OCI-LY1 (cell line): ENCODE results near the gene ZC3H15.
"Not testable (repeated sequence)": the region's sequence is repeated elsewhere in the genome, so short reads cannot be mapped to it uniquely, and the experiment has no call there.

Experiments used
- H2AFZ ChIP-seq: fragments of 200-600 bp; sonication (generic), shearing (Covaris generic); 2 replicates; pipeline ENCODE4 v1.6.0; 2014; ENCODE audit warnings: antibody characterized with exemption, mild to moderate bottlenecking, low read length
- H3F3A ChIP-seq: fragments of 200-600 bp; sonication (generic), shearing (Covaris generic); 2 replicates; pipeline ENCODE4 v1.6.0; 2014; ENCODE audit warnings: mild to moderate bottlenecking, antibody characterized with exemption, low read length, moderate library complexity; ENCODE audit not compliant: insufficient read depth
- H3K27ac ChIP-seq: fragments of 200-600 bp; sonication (generic); 2 replicates; pipeline ENCODE4 v1.5.1; 2014; ENCODE audit warnings: low read length, mixed run types, mild to moderate bottlenecking, low read depth; ENCODE audit not compliant: poor library complexity, severe bottlenecking
- H3K27me3 ChIP-seq: fragments of 200-600 bp; sonication (generic); 2 replicates; pipeline ENCODE4 v1.6.0; 2014; ENCODE audit warnings: antibody characterized with exemption, mild to moderate bottlenecking, low read length, moderate library complexity; ENCODE audit not compliant: insufficient read depth
- H3K36me3 ChIP-seq: fragments of 200-600 bp; sonication (generic); 2 replicates; pipeline ENCODE4 v1.6.1; 2014; ENCODE audit warnings: mild to moderate bottlenecking, antibody characterized with exemption, low read length, moderate library complexity, mixed read lengths; ENCODE audit not compliant: insufficient read depth
- H3K4me1 ChIP-seq: fragments of 200-600 bp; sonication (generic); 2 replicates; pipeline ENCODE4 v1.5.1; 2014; ENCODE audit warnings: mild to moderate bottlenecking, low read length, moderate library complexity; ENCODE audit not compliant: insufficient read depth, severe bottlenecking
- H3K4me2 ChIP-seq: fragments of 200-600 bp; sonication (generic), shearing (Covaris generic); 2 replicates; pipeline ENCODE4 v1.6.1; 2014; ENCODE audit warnings: low read length
- H3K4me3 ChIP-seq: fragments of 200-600 bp; sonication (generic); 2 replicates; pipeline ENCODE4 v1.5.1; 2014; ENCODE audit warnings: low read length, low read depth, mild to moderate bottlenecking, mixed read lengths; ENCODE audit not compliant: poor library complexity, severe bottlenecking
- H3K79me2 ChIP-seq: fragments of 200-600 bp; shearing (Covaris generic); 2 replicates; pipeline ENCODE4 v1.6.1; 2016; ENCODE audit warnings: mixed run types, low read length, mixed read lengths; ENCODE audit not compliant: insufficient read depth
- H3K9ac ChIP-seq: fragments of 200-600 bp; sonication (generic), shearing (Covaris generic); 2 replicates; pipeline ENCODE4 v1.6.1; 2014; ENCODE audit warnings: mild to moderate bottlenecking, low read length, mixed read lengths
- H3K9me2 ChIP-seq: fragments of 200-600 bp; sonication (generic), shearing (Covaris generic); 2 replicates; pipeline ENCODE4 v1.6.1; 2014; ENCODE audit warnings: low read depth, mild to moderate bottlenecking, low read length, mixed read lengths
- H3K9me3 ChIP-seq: fragments of 200-600 bp; shearing (Covaris generic); 2 replicates; pipeline ENCODE4 v1.6.1; 2014; ENCODE audit warnings: low read length, mixed read lengths
- H4K20me1 ChIP-seq: fragments of 200-600 bp; sonication (generic), shearing (Covaris generic); 2 replicates; pipeline ENCODE4 v1.6.0; 2016; ENCODE audit warnings: mild to moderate bottlenecking, low read length; ENCODE audit not compliant: insufficient read depth
- EZH2 ChIP-seq: fragments of 200-600 bp; sonication (generic), shearing (Covaris generic); IDR thresholded peaks from 2 replicates; pipeline ENCODE4 v1.8.0; 2017; ENCODE audit warnings: borderline replicate concordance, mixed run types, mild to moderate bottlenecking, antibody characterized with exemption, low read length, moderate library complexity, mixed read lengths
- TF ChIP-seq, protein P1 (sequence below): fragments of 200-600 bp; sonication (generic), shearing (Covaris generic); IDR thresholded peaks from 2 replicates; pipeline ENCODE4 v1.5.1; 2017; ENCODE audit warnings: mild to moderate bottlenecking, antibody characterized with exemption, low read length, moderate library complexity, mixed read lengths

The ZC3H15 gene

GRCh38 chr2:186517090-186517489, 31.0 kb downstream of the ZC3H15 start:
- H3K9me3 ChIP-seq: no peaks in the 10 kb centered on the region
- no peak overlapping the region for H3K4me3 ChIP-seq
- no peaks in the 10 kb centered on the region for H3F3A ChIP-seq
- H3K79me2 ChIP-seq: no peaks in the 10 kb centered on the region
- no peaks in the 10 kb centered on the region for H3K4me1 ChIP-seq
- H3K36me3 ChIP-seq: peaks cover 48% of the 10 kb centered on the region
- H3K27me3 ChIP-seq: no peaks in the 10 kb centered on the region
- no peaks in the 10 kb centered on the region for H4K20me1 ChIP-seq
- TF ChIP-seq, protein P1, sequence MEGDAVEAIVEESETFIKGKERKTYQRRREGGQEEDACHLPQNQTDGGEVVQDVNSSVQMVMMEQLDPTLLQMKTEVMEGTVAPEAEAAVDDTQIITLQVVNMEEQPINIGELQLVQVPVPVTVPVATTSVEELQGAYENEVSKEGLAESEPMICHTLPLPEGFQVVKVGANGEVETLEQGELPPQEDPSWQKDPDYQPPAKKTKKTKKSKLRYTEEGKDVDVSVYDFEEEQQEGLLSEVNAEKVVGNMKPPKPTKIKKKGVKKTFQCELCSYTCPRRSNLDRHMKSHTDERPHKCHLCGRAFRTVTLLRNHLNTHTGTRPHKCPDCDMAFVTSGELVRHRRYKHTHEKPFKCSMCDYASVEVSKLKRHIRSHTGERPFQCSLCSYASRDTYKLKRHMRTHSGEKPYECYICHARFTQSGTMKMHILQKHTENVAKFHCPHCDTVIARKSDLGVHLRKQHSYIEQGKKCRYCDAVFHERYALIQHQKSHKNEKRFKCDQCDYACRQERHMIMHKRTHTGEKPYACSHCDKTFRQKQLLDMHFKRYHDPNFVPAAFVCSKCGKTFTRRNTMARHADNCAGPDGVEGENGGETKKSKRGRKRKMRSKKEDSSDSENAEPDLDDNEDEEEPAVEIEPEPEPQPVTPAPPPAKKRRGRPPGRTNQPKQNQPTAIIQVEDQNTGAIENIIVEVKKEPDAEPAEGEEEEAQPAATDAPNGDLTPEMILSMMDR: no peak
- TF ChIP-seq EZH2: no peak
- H3K4me2 ChIP-seq: no peak overlapping the region
- H2AFZ ChIP-seq: no peak overlapping the region
- no peak overlapping the region for H3K9ac ChIP-seq
- no peak overlapping the region for H3K27ac ChIP-seq
- H3K9me2 ChIP-seq: no peaks in the 10 kb centered on the region

DNA sequence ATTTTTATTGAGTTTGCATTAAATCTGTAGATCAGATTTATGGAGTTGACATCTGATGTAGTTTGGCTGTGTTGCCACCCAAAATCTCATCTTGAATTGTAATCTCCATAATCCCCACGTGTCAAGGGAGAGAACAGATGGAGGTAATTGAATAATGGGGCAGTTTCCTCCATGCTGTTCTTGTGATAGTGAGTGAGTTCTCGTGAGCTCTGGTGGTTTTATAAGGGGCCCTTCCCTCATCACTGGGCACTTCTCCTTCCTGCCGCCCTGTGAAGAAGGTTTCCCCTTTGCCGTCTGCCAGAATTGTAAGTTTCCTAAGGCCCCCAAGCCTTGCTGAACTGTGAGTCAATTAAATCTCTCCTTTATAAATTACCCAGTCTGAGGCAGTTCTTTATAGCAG, 32.2 kb downstream of the ZC3H15 start:
- no peaks in the 10 kb centered on the region for H3K79me2 ChIP-seq
- no peak overlapping the region for H3K27ac ChIP-seq
- no peak overlapping the region for H3K9ac ChIP-seq
- H3K9me2 ChIP-seq: no peaks in the 10 kb centered on the region
- H3K9me3 ChIP-seq: no peaks in the 10 kb centered on the region
- no peak overlapping the region for H3K4me2 ChIP-seq
- no peak overlapping the region for H2AFZ ChIP-seq
- H3K4me3 ChIP-seq: no peak overlapping the region
- no peaks in the 10 kb centered on the region for H4K20me1 ChIP-seq
- peaks cover 38% of the 10 kb centered on the region for H3K36me3 ChIP-seq
- no peaks in the 10 kb centered on the region for H3K4me1 ChIP-seq
- H3K27me3 ChIP-seq: no peaks in the 10 kb centered on the region
- no peak for TF ChIP-seq EZH2
- TF ChIP-seq, protein P1: no peak
- no peaks in the 10 kb centered on the region for H3F3A ChIP-seq

- TF ChIP-seq, protein P1: no peak
- no peak for TF ChIP-seq EZH2
- H3K4me3 ChIP-seq: no peak overlapping the region
- no peaks in the 10 kb centered on the region for H3F3A ChIP-seq
- no peak overlapping the region for H3K4me2 ChIP-seq
- no peak overlapping the region for H3K27ac ChIP-seq
- no peaks in the 10 kb centered on the region for H3K9me3 ChIP-seq
- no peaks in the 10 kb centered on the region for H4K20me1 ChIP-seq
- no peaks in the 10 kb centered on the region for H3K27me3 ChIP-seq
- no peaks in the 10 kb centered on the region for H3K79me2 ChIP-seq
- H3K9me2 ChIP-seq: no peaks in the 10 kb centered on the region
- H3K36me3 ChIP-seq: peaks cover 32% of the 10 kb centered on the region
- no peak overlapping the region for H2AFZ ChIP-seq
- no peak overlapping the region for H3K9ac ChIP-seq
- H3K4me1 ChIP-seq: no peaks in the 10 kb centered on the region
These were observed 32.9 kb downstream of the ZC3H15 start for GRCh38 chr2:186518945-186519344.

DNA sequence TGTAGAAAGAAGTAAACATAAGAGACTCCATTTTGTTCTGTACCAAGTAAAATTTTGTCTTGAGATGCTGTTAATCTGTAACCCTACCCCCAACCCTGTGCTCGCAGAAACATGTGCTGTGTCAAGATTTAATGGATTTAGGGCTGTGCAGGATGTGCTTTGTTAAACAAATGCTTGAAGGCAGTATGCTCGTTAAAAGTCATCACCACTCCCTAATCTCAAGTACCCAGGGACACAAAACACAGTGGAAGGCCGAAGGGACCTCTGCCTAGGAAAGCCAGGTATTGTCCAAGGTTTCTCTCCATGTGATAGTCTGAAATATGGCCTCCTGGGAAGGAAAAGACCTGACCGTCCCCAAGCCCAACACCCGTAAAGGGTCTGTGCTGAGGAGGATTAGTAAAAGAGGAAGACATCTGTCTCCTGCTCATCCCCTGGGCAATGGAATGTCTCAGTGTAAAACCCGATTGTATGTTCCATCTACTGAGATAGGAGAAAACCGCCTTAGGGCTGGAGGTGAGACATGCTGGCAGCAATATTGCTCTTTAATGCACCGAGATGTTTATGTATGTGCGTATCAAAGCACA, 35.6 kb downstream of the ZC3H15 start:
- peaks cover 26% of the 10 kb centered on the region for H3K36me3 ChIP-seq

More for the DNA sequence above, 35.6 kb downstream of the ZC3H15 start:
- H3K4me3 ChIP-seq, H3K79me2 ChIP-seq, H3K4me2 ChIP-seq, H3K9ac ChIP-seq, H3K27me3 ChIP-seq, H3K27ac ChIP-seq, H3K9me2 ChIP-seq, H4K20me1 ChIP-seq, H2AFZ ChIP-seq, H3F3A ChIP-seq, H3K4me1 ChIP-seq, H3K9me3 ChIP-seq: not testable (repeated sequence)
